Measurements from ENCODE around the gene MRGPRF. TPM values are rescaled to one million over a fixed set of nuclear protein-coding genes. Genes with fewer than 3 reads are reported as not detected.
"Not testable (repeated sequence)": the region's sequence is repeated elsewhere in the genome, so short reads cannot be mapped to it uniquely, and the experiment has no call there.

Gene MRGPRF
- total RNA-seq, 3 donors from 2014 or later (not counting 1 experiment from before 2014, with no cell fraction given) = not detected

DNA sequence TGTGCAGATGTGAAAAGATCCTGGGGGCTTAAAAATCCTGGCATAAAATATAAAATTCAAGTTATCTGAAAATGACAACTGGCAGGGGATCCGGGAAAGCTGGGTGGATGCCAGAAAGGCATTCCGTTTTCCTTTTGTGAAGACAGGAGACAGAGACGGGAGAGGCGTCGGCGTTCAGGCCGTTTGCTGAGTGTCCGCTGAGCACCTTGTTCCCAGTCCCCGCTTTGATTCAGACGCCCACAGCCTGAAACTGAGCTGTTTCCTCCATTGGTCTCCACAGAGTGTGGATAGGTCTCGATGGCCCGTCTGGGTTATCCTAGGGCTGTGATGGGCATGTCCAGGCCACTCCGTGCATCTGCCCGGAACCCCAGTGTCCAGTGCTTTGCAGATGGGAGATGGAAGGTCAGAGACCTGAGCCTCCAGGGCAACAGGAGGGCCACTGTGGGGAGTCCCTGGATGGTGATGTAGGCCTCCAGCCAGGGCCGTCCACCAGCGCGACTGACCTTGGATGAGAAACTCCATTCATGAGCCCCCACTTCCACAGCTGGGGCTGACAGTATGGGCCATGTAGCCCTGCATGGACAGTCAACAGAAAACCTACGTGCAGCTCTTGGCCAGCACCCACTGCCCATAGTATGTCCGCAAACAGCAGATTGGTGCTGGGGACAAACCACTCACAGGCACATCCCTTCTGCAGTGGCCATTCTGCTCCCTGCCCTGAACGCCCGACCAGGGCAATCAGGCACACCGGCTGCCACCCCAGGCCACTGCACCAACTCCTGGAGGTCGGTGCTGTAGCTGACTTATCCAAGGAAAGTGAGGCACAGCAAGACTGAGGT, 11.6 kb downstream of the MRGPRF start:
- 91% methylated on average over 23 of the region's 23 CpGs for WGBS (ENCODE audit: insufficient coverage)
- no peak overlapping the region for H3K4me3 Mint-ChIP-seq
- ATAC-seq (no peak), DNase-seq (no peak)
- Histone ChIP-seq H3K4me1 (ENCODE audit: control insufficient read depth, insufficient read depth, low read length) (peaks cover 25% of the 10 kb centered on the region), H3K27me3 (ENCODE audit: control insufficient read depth, insufficient read depth, low read length) (no peaks in the 10 kb centered on the region), H3K27ac (ENCODE audit: low read length) (no peak overlapping the region), H3K9me3 (ENCODE audit: control insufficient read depth, insufficient read depth, low read length) (no peaks in the 10 kb centered on the region), H3K36me3 (ENCODE audit: control insufficient read depth, insufficient read depth, low read length) (no peaks in the 10 kb centered on the region), H3K4me3 (ENCODE audit: low read length) (no peak overlapping the region)
- intact Hi-C loops (cut with micrococcal nuclease) = loop anchor here (10.0 kb wide), 1 partner anchor 83 kb away; no protein-coding TSS in a partner anchor
- no peak overlapping the region for H3K27ac Mint-ChIP-seq
- H3K4me1 Mint-ChIP-seq = peaks cover 20 to 29% of the 10 kb centered on the region in 2 donors
- TF ChIP-seq, protein P1, sequence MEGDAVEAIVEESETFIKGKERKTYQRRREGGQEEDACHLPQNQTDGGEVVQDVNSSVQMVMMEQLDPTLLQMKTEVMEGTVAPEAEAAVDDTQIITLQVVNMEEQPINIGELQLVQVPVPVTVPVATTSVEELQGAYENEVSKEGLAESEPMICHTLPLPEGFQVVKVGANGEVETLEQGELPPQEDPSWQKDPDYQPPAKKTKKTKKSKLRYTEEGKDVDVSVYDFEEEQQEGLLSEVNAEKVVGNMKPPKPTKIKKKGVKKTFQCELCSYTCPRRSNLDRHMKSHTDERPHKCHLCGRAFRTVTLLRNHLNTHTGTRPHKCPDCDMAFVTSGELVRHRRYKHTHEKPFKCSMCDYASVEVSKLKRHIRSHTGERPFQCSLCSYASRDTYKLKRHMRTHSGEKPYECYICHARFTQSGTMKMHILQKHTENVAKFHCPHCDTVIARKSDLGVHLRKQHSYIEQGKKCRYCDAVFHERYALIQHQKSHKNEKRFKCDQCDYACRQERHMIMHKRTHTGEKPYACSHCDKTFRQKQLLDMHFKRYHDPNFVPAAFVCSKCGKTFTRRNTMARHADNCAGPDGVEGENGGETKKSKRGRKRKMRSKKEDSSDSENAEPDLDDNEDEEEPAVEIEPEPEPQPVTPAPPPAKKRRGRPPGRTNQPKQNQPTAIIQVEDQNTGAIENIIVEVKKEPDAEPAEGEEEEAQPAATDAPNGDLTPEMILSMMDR (IDR thresholded peaks at IDR 0.05) = no peak
- peaks cover 11 to 12% of the 10 kb centered on the region in 2 donors for H3K27me3 Mint-ChIP-seq (ENCODE audit: low read depth in 2 of 2)
- no peaks in the 10 kb centered on the region for H3K9me3 Mint-ChIP-seq
- no peaks in the 10 kb centered on the region for H3K36me3 Mint-ChIP-seq

DNA sequence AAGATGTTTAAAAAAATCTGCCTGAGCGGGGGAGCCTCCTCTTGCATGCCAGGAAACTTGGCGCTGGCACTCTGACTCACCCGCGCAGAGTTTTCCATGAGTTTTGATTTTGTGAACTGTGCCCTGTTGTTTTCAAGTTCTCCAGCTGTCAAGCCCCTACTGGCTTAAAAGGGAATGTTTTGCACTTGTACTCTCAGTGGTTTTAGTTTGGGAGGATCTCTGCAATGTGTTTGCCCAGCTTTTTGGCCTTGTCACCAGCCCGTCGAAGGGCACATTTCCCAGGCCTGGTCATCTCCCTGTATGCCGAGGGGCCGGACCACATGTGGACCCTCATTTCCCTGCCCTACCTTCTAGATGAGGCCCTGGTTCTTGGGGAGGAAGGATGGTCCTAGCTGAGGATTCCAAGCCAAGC, 12.2 kb downstream of the MRGPRF start:
- H3K27ac Mint-ChIP-seq = peak overlapping the region in 1 of 2 donors; percentile 89
- H3K4me1 Mint-ChIP-seq = peaks cover 20 to 29% of the 10 kb centered on the region in 2 donors
- H3K9me3 Mint-ChIP-seq = no peaks in the 10 kb centered on the region
- ATAC-seq (no peak), DNase-seq (no peak)
- Histone ChIP-seq H3K27me3 (ENCODE audit: control insufficient read depth, insufficient read depth, low read length) (no peaks in the 10 kb centered on the region), H3K9me3 (ENCODE audit: control insufficient read depth, insufficient read depth, low read length) (no peaks in the 10 kb centered on the region), H3K4me1 (ENCODE audit: control insufficient read depth, insufficient read depth, low read length) (peaks cover 25% of the 10 kb centered on the region), H3K36me3 (ENCODE audit: control insufficient read depth, insufficient read depth, low read length) (no peaks in the 10 kb centered on the region), H3K4me3 (ENCODE audit: low read length) (no peak overlapping the region), H3K27ac (ENCODE audit: low read length) (no peak overlapping the region)
- WGBS (ENCODE audit: insufficient coverage) = 86% methylated on average over 8 of the region's 8 CpGs
- intact Hi-C loops (cut with micrococcal nuclease) = loop anchor here (10.0 kb wide), 1 partner anchor 84 kb away; no protein-coding TSS in a partner anchor
- H3K4me3 Mint-ChIP-seq = no peak overlapping the region
- TF ChIP-seq, protein P1 (IDR thresholded peaks at IDR 0.05) = no peak
- H3K27me3 Mint-ChIP-seq (ENCODE audit: low read depth in 2 of 2) = peaks cover 10% of the 10 kb centered on the region in 2 donors
- no peaks in the 10 kb centered on the region for H3K36me3 Mint-ChIP-seq

DNA sequence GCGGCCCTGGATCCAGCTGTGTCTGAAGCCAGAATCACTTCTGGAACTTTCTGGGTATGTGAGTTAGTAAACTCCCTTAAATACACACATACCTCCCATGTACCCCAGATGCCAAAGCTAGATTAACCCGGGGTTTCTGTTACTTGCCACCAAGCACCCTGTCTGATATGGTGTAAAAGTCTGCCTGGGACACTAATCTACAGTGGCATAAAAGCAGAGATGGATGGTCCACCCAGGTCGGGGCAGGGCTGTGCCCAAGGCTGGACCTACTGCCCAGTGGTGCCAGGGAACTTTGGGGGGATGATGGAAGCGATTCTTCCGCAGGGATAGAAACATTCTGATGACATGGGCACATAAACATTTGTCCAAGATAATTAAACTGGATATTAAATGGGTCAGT, 12.7 kb downstream of the MRGPRF start:
- no peak overlapping the region for H3K27ac ChIP-seq (ENCODE audit: low read length)
- TF ChIP-seq, protein P1 (IDR thresholded peaks at IDR 0.05) = no peak
- Mint-ChIP-seq H3K36me3 (no peaks in the 10 kb centered on the region), H3K27ac (peak overlapping the region; percentile 73 to 89), H3K4me3 (no peak overlapping the region), H3K27me3 (ENCODE audit: low read depth in 2 of 2) (peaks cover 5% of the 10 kb centered on the region in 2 donors), H3K9me3 (no peaks in the 10 kb centered on the region), H3K4me1 (peaks cover 20 to 29% of the 10 kb centered on the region in 2 donors)
- H3K9me3 ChIP-seq (ENCODE audit: control insufficient read depth, insufficient read depth, low read length) = no peaks in the 10 kb centered on the region
- H3K4me3 ChIP-seq (ENCODE audit: low read length) = no peak overlapping the region
- H3K27me3 ChIP-seq (ENCODE audit: control insufficient read depth, insufficient read depth, low read length) = no peaks in the 10 kb centered on the region
- DNase-seq (no peak), ATAC-seq (no peak)
- peaks cover 25% of the 10 kb centered on the region for H3K4me1 ChIP-seq (ENCODE audit: control insufficient read depth, insufficient read depth, low read length)
- intact Hi-C loops (cut with micrococcal nuclease) = loop anchor here (10.0 kb wide), 1 partner anchor 84 kb away; no protein-coding TSS in a partner anchor
- 82% methylated on average over 4 of the region's 5 CpGs for WGBS (ENCODE audit: insufficient coverage)
- H3K36me3 ChIP-seq (ENCODE audit: control insufficient read depth, insufficient read depth, low read length) = no peaks in the 10 kb centered on the region

DNA sequence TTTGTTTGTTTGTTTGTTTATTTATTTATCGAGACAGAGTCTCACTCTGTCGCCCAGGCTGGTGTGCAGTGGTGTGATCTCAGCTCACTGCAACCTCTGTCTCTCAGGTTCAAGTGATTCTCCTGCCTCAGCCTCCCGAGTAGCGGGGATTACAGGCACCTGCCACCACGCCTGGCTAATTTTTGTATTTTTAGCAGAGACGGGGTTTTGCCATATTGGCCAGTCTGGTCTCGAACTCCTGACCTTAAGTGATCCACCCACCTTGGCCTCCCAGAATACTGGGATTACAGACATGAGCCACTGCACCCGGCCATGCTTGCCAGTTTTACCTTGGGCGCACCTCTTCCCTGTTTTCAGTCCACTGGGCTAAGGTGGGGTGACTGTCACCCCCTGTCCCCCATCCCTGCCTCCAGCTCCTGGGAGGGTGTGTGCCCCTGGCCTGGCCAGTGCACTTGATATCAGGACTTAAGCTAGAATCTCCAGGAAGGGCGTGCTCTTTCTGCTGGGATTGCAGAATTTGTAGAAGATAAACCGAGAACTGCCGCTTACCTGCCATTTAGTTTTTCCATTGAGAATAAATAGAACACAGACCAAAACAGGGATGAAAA, 13.2 kb downstream of the MRGPRF start:
- peak; percentile 12 to 51 (median 46) for ATAC-seq
- peak overlapping the region; percentile 73 to 89 for H3K27ac Mint-ChIP-seq
- H3K4me1 Mint-ChIP-seq = peaks cover 20 to 29% of the 10 kb centered on the region in 2 donors
- not testable (repeated sequence) for H3K9me3 Mint-ChIP-seq; H3K27me3 ChIP-seq (ENCODE audit: control insufficient read depth, insufficient read depth, low read length); H3K27me3 Mint-ChIP-seq (ENCODE audit: low read depth in 2 of 2); H3K36me3 ChIP-seq (ENCODE audit: control insufficient read depth, insufficient read depth, low read length); DNase-seq; H3K4me3 ChIP-seq (ENCODE audit: low read length); H3K36me3 Mint-ChIP-seq; H3K9me3 ChIP-seq (ENCODE audit: control insufficient read depth, insufficient read depth, low read length)
- Histone ChIP-seq H3K4me1 (ENCODE audit: control insufficient read depth, insufficient read depth, low read length) (peaks cover 25% of the 10 kb centered on the region), H3K27ac (ENCODE audit: low read length) (peak overlapping the region; percentile 55)
- intact Hi-C loops (cut with micrococcal nuclease) = loop anchor here (1.0 to 10.0 kb wide), 4 partner anchors 49 to 297 kb away; partner anchors contain the start of gene TPCN2
- WGBS (ENCODE audit: insufficient coverage) = 76% methylated on average over 12 of the region's 12 CpGs
- H3K4me3 Mint-ChIP-seq = peak overlapping the region; percentile 67
